Skin of body (tissue), 2 donors: ENCODE measurements around the gene CCSAP. TPM values are rescaled to one million over a fixed set of nuclear protein-coding genes. Genes with fewer than 3 reads are reported as not detected.

Experiments
- small RNA-seq: library from RNA; depleted of rRNA; stranded (forward); fragments of <200 nt; gene quantifications from one replicate; pipeline ENCODE3, GENCODE V24; 2014; ENCODE audit warnings: low replicate concordance
- total RNA-seq: library from RNA; depleted of rRNA; stranded (reverse); fragments of >200 nt; gene quantifications from one replicate; pipeline ENCODE4 v1.2.3, GENCODE V29; 2014

CCSAP gene
- total RNA-seq, 1 donor from 2014 or later = 16.8 TPM

Small RNA genes lying within 50 kb of the gene (small RNA-seq; reads per million reads assigned to genes)
- gene RNU6-180P = not detected

Other genes starting within 250 kb of the CCSAP start
- gene RAB4A, start 71.9 kb downstream of the CCSAP start, total RNA-seq = 19.8 TPM
- gene ACTA1, start 91.0 kb upstream of the CCSAP start, total RNA-seq = 472 TPM
- gene NUP133, start 165.3 kb upstream of the CCSAP start, total RNA-seq = 36.1 TPM
- 16.9 TPM for gene ABCB10, start 215.7 kb upstream of the CCSAP start, total RNA-seq